ENCODE measurements around the gene ZNF593. TPM values are rescaled to one million over a fixed set of nuclear protein-coding genes. Genes with fewer than 3 reads are reported as not detected.

The ZNF593 gene
- total and polyA plus RNA-seq, 2 donors (not counting 1 experiment from before 2014, with no cell fraction given) = 10.7 to 60.0 TPM

- WGBS (ENCODE audit: insufficient coverage) = 95% methylated on average over 2 of the region's 2 CpGs
- H4K20me1 ChIP-seq (ENCODE audit: control insufficient read depth, insufficient read depth, low read length, poor library complexity, severe bottlenecking) = no peaks in the 10 kb centered on the region
- H3K27ac ChIP-seq (ENCODE audit: low read length in 2 of 2) = no peak overlapping the region
- ATAC-seq (ENCODE audit: low read depth) = no peak
- Mint-ChIP-seq H3K4me3 (no peak overlapping the region), H3K27ac (no peak overlapping the region), H3K27me3 (peaks cover 8% of the 10 kb centered on the region), H3K9me3 (ENCODE audit: insufficient read depth) (no peaks in the 10 kb centered on the region), H3K4me1 (peaks cover 6% of the 10 kb centered on the region)
- no peak overlapping the region for H2AFZ ChIP-seq (ENCODE audit: insufficient read depth, low read depth, low read length, poor library complexity, severe bottlenecking)
- H3K9ac ChIP-seq (ENCODE audit: low read length) = no peak overlapping the region
- no peaks in the 10 kb centered on the region for H3K79me2 ChIP-seq (ENCODE audit: control insufficient read depth, insufficient read depth, low read length)
- ChIA-PET POLR2A (interaction anchor here (0.5 kb wide), 1 partner anchor 187 kb away, joined by 3 read pairs; no protein-coding TSS in a partner anchor), CTCF (no interaction called here)
- no peak for DNase-seq
- intact Hi-C loops (cut with micrococcal nuclease) = no loop called here
- H3K4me3 ChIP-seq (ENCODE audit: control extremely low read depth in 1 of 5, extremely low read depth in 1 of 5, insufficient read depth in 1 of 5, low read depth in 2 of 5, low read length in 4 of 5) = no peak overlapping the region
- H3K4me1 ChIP-seq (ENCODE audit: control insufficient read depth in 2 of 2, insufficient read depth in 2 of 2, low read length in 2 of 2) = peaks cover under 1 to 3% of the 10 kb centered on the region in 2 donors
- H3K36me3 ChIP-seq (replicated peaks in 1 of 2; ENCODE audit: control extremely low read depth in 1 of 2, control insufficient read depth in 1 of 2, extremely low read depth in 1 of 2, insufficient read depth in 2 of 2, low read length in 1 of 2) = no peaks in the 10 kb centered on the region
- TF ChIP-seq, protein P1, sequence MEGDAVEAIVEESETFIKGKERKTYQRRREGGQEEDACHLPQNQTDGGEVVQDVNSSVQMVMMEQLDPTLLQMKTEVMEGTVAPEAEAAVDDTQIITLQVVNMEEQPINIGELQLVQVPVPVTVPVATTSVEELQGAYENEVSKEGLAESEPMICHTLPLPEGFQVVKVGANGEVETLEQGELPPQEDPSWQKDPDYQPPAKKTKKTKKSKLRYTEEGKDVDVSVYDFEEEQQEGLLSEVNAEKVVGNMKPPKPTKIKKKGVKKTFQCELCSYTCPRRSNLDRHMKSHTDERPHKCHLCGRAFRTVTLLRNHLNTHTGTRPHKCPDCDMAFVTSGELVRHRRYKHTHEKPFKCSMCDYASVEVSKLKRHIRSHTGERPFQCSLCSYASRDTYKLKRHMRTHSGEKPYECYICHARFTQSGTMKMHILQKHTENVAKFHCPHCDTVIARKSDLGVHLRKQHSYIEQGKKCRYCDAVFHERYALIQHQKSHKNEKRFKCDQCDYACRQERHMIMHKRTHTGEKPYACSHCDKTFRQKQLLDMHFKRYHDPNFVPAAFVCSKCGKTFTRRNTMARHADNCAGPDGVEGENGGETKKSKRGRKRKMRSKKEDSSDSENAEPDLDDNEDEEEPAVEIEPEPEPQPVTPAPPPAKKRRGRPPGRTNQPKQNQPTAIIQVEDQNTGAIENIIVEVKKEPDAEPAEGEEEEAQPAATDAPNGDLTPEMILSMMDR (IDR thresholded peaks at IDR 0.05) = no peak
- TF ChIP-seq EZH2 (IDR thresholded peaks at IDR 0.05; ENCODE audit: borderline replicate concordance, insufficient read depth, low read depth, low read length, poor library complexity, severe bottlenecking) = no peak
- peaks cover 0 to 4% (median 2%) of the 10 kb centered on the region in 3 donors for H3K9me3 ChIP-seq (ENCODE audit: control extremely low read depth in 1 of 3, control insufficient read depth in 2 of 3, insufficient read depth in 1 of 3, low read length in 2 of 3)
- H3K4me2 ChIP-seq (replicated peaks; ENCODE audit: low read depth, low read length, poor library complexity, severe bottlenecking) = no peak overlapping the region
- peaks cover 0 to 8% (median 3%) of the 10 kb centered on the region in 4 experiments for H3K27me3 ChIP-seq (replicated peaks in 1 of 4; ENCODE audit: control extremely low read depth in 1 of 4, control insufficient read depth in 3 of 4, insufficient read depth in 4 of 4, low read length in 3 of 4)
Measured at GRCh38 chr1:26132834-26133167, 36.9 kb upstream of the ZNF593 start.

DNA sequence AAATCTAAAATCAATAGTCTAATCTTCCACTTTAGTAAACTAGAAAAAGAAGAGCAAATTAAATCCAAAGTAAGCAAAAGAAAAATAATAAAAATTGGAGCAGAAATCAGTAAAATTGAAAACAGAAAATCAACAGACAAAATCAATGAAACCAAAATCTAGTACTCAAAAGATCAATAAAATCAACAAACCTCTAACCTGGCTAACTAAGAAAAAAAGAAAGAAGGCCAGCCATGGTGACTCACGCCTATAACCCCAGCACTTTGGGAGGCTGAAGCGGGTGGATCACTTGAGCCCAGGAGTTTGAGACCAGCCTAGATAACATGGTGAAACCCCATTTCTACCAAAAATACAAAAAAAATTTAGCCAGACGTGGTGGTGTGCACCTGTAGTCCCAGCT lies 35.2 kb upstream of the ZNF593 start:
- intact Hi-C loops (cut with micrococcal nuclease) = no loop called here
- peaks cover 5% of the 10 kb centered on the region for H3K27me3 Mint-ChIP-seq
- ATAC-seq (ENCODE audit: low read depth) (no peak), DNase-seq (no peak)
- no peak overlapping the region for H3K27ac Mint-ChIP-seq
- TF ChIP-seq, protein P1 (IDR thresholded peaks at IDR 0.05) = no peak
- no peak for TF ChIP-seq EZH2 (IDR thresholded peaks at IDR 0.05; ENCODE audit: borderline replicate concordance, insufficient read depth, low read depth, low read length, poor library complexity, severe bottlenecking)
- H3K9ac ChIP-seq (ENCODE audit: low read length) = no peak overlapping the region
- no CpG with 5 or more reads among the region's 3 CpGs for WGBS (ENCODE audit: insufficient coverage)
- no peaks in the 10 kb centered on the region for H3K9me3 Mint-ChIP-seq (ENCODE audit: insufficient read depth)
- H3K4me1 ChIP-seq (ENCODE audit: control insufficient read depth in 2 of 2, insufficient read depth in 2 of 2, low read length in 2 of 2) = no peaks in the 10 kb centered on the region
- no peak overlapping the region for H2AFZ ChIP-seq (ENCODE audit: insufficient read depth, low read depth, low read length, poor library complexity, severe bottlenecking)
- H3K27ac ChIP-seq (ENCODE audit: low read length in 2 of 2) = no peak overlapping the region
- H3K4me2 ChIP-seq (replicated peaks; ENCODE audit: low read depth, low read length, poor library complexity, severe bottlenecking) = no peak overlapping the region
- H3K36me3 ChIP-seq (replicated peaks in 1 of 2; ENCODE audit: control extremely low read depth in 1 of 2, control insufficient read depth in 1 of 2, extremely low read depth in 1 of 2, insufficient read depth in 2 of 2, low read length in 1 of 2) = no peaks in the 10 kb centered on the region
- no peaks in the 10 kb centered on the region for H3K79me2 ChIP-seq (ENCODE audit: control insufficient read depth, insufficient read depth, low read length)
- no peak overlapping the region for H3K4me3 Mint-ChIP-seq
- CTCF ChIA-PET = no interaction called here
- peaks cover 0 to 4% (median 2%) of the 10 kb centered on the region in 3 donors for H3K9me3 ChIP-seq (ENCODE audit: control extremely low read depth in 1 of 3, control insufficient read depth in 2 of 3, insufficient read depth in 1 of 3, low read length in 2 of 3)
- H4K20me1 ChIP-seq (ENCODE audit: control insufficient read depth, insufficient read depth, low read length, poor library complexity, severe bottlenecking) = no peaks in the 10 kb centered on the region
- H3K4me3 ChIP-seq (ENCODE audit: control extremely low read depth in 1 of 5, extremely low read depth in 1 of 5, insufficient read depth in 1 of 5, low read depth in 2 of 5, low read length in 4 of 5) = no peak overlapping the region
- H3K27me3 ChIP-seq (replicated peaks in 1 of 4; ENCODE audit: control extremely low read depth in 1 of 4, control insufficient read depth in 3 of 4, insufficient read depth in 4 of 4, low read length in 3 of 4) = peaks cover 0 to 5% (median 2%) of the 10 kb centered on the region in 4 experiments
- POLR2A ChIA-PET = no interaction called here
- H3K4me1 Mint-ChIP-seq = no peaks in the 10 kb centered on the region
